GM23338 (cell line): ENCODE results near the gene SUPV3L1. TPM values are rescaled to one million over a fixed set of nuclear protein-coding genes. Genes with fewer than 3 reads are reported as not detected.

ENCODE experiments used
- ATAC-seq: fragments of 200-7000 bp; cut with Tn5 transposase; 3 replicates; pipeline ENCODE4 v1.9.1; 2020
- DNase-seq: peaks from one replicate; pipeline ENCODE4 v3.0.0-alpha.2; 2015; ENCODE audit warnings: low spot score
- H2AFZ ChIP-seq: fragments of 200-600 bp; sonication (generic); 2 replicates; pipeline ENCODE4 v1.8.0; 2016; ENCODE audit warnings: antibody characterized with exemption, mild to moderate bottlenecking, moderate library complexity
- H3F3A ChIP-seq: fragments of 200-600 bp; sonication (generic); replicated peaks from 2 replicates; pipeline ENCODE4 v1.8.0; 2017; ENCODE audit warnings: antibody characterized with exemption, mixed run types, low read depth
- H3K27ac ChIP-seq: fragments of 200-600 bp; sonication (generic); 2 replicates; pipeline ENCODE4 v1.6.1; 2016; ENCODE audit warnings: low read depth
- H3K27me3 ChIP-seq: fragments of 200-600 bp; sonication (generic); 2 replicates; pipeline ENCODE4 v1.8.0; 2016; ENCODE audit warnings: mild to moderate bottlenecking, mixed run types, moderate library complexity; ENCODE audit not compliant: insufficient read depth
- H3K36me3 ChIP-seq: fragments of 200-600 bp; sonication (generic); 2 replicates; pipeline ENCODE4 v1.8.0; 2016; ENCODE audit warnings: mild to moderate bottlenecking; ENCODE audit not compliant: insufficient read depth
- H3K4me1 ChIP-seq: fragments of 200-600 bp; sonication (generic); 2 replicates; pipeline ENCODE4 v1.8.0; 2016; ENCODE audit warnings: mild to moderate bottlenecking, moderate library complexity; ENCODE audit not compliant: insufficient read depth
- H3K4me2 ChIP-seq: fragments of 200-600 bp; sonication (generic); 2 replicates; pipeline ENCODE4 v1.7.1; 2017; ENCODE audit warnings: mixed run types
- H3K4me3 ChIP-seq: fragments of 200-600 bp; sonication (generic); 2 replicates; pipeline ENCODE4 v1.6.1; 2016; ENCODE audit warnings: mixed run types
- H3K79me2 ChIP-seq: fragments of 200-600 bp; sonication (generic); replicated peaks from 2 replicates; pipeline ENCODE4 v1.8.0; 2017; ENCODE audit warnings: mild to moderate bottlenecking; ENCODE audit not compliant: insufficient read depth
- H3K9me2 ChIP-seq: fragments of 200-600 bp; sonication (generic); 2 replicates; pipeline ENCODE4 v1.8.0; 2017; ENCODE audit not compliant: insufficient read depth
- H4K20me1 ChIP-seq: fragments of 200-600 bp; sonication (generic); replicated peaks from 2 replicates; pipeline ENCODE4 v1.8.0; 2017; ENCODE audit warnings: mild to moderate bottlenecking; ENCODE audit not compliant: insufficient read depth
- H3K27ac Mint-ChIP-seq: 2 replicates; pipeline ENCODE4 v1.8.0; 2020; ENCODE audit warnings: inconsistent platforms, mild to moderate bottlenecking, moderate library complexity, mixed read lengths
- H3K27me3 Mint-ChIP-seq: 3 replicates; pipeline ENCODE4 v1.8.0; 2022; ENCODE audit warnings: low read depth, mild to moderate bottlenecking, moderate library complexity, mixed read lengths, inconsistent platforms; ENCODE audit not compliant: insufficient read depth, poor library complexity
- H3K36me3 Mint-ChIP-seq: 3 replicates; pipeline ENCODE4 v1.8.0; 2021; ENCODE audit warnings: low read depth, mild to moderate bottlenecking, inconsistent platforms, moderate library complexity, mixed read lengths
- H3K4me1 Mint-ChIP-seq: 3 replicates; pipeline ENCODE4 v1.8.0; 2020; ENCODE audit warnings: mild to moderate bottlenecking, inconsistent platforms, mixed read lengths
- H3K4me3 Mint-ChIP-seq: 3 replicates; pipeline ENCODE4 v1.8.0; 2021; ENCODE audit warnings: moderate library complexity, mild to moderate bottlenecking, inconsistent platforms, mixed read lengths
- H3K9me3 Mint-ChIP-seq: 3 replicates; pipeline ENCODE4 v1.8.0; 2020; ENCODE audit warnings: moderate library complexity, mild to moderate bottlenecking, inconsistent platforms, mixed read lengths
- STAT1 ChIP-seq: IDR thresholded peaks from one replicate; pipeline ENCODE4 v1.6.1; 2016; ENCODE audit warnings: antibody characterized with exemption; ENCODE audit not compliant: unreplicated experiment
- ZNF331 ChIP-seq: fragments of 250-450 bp; sonication (Bioruptor Pico); IDR thresholded peaks from 2 replicates; pipeline ENCODE4 v1.5.0; 2020; ENCODE audit warnings: low read depth, mild to moderate bottlenecking, moderate library complexity
- polyA plus RNA-seq: library from polyadenylated mRNA; unstranded; fragments of >200 nt; fragmentation: Nextera tagmentation; extraction: Ambion mirVana; gene quantifications from 2 replicates; pipeline ENCODE4 v1.2.1, GENCODE V29; 2016
- total RNA-seq: library from RNA; depleted of rRNA; stranded (reverse); fragments of >200 nt; shearing (Covaris generic); gene quantifications from 2 replicates; pipeline ENCODE4 v1.2.3, GENCODE V29; 2014
- TF ChIP-seq, protein P1 (sequence below): fragments of 250-450 bp; sonication (Bioruptor Pico); IDR thresholded peaks from 2 replicates; pipeline ENCODE4 v1.5.0; 2020; ENCODE audit warnings: mild to moderate bottlenecking, moderate library complexity
- TF ChIP-seq, protein P2 (sequence below): IDR thresholded peaks from 2 replicates; pipeline ENCODE4 v1.6.1; 2016; ENCODE audit warnings: antibody characterized with exemption

Gene SUPV3L1
- total and polyA plus RNA-seq, 2 experiments from 2014 or later, result 29.9 to 45.2 TPM

DNA sequence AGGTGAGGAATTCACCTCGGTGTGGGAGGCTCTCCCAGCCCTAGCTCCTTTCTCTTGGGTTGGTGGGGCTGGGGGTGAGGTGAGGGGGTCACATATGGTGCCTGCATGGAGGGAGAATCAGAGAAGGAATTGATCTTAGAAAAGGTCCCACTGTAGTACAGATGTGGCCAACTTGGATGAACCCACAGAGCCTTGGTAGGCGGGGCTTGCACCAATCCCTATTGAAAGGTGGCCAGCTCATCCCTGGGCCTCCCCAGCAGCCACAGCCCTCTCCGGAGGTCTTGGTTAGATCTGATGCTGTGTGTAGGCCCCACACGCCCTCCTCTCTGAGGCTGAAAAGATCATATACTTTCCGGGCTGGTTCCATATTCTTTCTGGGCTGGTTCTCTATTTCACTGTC, 59.1 kb downstream of the SUPV3L1 start (continued):
- TF ChIP-seq, protein P1, sequence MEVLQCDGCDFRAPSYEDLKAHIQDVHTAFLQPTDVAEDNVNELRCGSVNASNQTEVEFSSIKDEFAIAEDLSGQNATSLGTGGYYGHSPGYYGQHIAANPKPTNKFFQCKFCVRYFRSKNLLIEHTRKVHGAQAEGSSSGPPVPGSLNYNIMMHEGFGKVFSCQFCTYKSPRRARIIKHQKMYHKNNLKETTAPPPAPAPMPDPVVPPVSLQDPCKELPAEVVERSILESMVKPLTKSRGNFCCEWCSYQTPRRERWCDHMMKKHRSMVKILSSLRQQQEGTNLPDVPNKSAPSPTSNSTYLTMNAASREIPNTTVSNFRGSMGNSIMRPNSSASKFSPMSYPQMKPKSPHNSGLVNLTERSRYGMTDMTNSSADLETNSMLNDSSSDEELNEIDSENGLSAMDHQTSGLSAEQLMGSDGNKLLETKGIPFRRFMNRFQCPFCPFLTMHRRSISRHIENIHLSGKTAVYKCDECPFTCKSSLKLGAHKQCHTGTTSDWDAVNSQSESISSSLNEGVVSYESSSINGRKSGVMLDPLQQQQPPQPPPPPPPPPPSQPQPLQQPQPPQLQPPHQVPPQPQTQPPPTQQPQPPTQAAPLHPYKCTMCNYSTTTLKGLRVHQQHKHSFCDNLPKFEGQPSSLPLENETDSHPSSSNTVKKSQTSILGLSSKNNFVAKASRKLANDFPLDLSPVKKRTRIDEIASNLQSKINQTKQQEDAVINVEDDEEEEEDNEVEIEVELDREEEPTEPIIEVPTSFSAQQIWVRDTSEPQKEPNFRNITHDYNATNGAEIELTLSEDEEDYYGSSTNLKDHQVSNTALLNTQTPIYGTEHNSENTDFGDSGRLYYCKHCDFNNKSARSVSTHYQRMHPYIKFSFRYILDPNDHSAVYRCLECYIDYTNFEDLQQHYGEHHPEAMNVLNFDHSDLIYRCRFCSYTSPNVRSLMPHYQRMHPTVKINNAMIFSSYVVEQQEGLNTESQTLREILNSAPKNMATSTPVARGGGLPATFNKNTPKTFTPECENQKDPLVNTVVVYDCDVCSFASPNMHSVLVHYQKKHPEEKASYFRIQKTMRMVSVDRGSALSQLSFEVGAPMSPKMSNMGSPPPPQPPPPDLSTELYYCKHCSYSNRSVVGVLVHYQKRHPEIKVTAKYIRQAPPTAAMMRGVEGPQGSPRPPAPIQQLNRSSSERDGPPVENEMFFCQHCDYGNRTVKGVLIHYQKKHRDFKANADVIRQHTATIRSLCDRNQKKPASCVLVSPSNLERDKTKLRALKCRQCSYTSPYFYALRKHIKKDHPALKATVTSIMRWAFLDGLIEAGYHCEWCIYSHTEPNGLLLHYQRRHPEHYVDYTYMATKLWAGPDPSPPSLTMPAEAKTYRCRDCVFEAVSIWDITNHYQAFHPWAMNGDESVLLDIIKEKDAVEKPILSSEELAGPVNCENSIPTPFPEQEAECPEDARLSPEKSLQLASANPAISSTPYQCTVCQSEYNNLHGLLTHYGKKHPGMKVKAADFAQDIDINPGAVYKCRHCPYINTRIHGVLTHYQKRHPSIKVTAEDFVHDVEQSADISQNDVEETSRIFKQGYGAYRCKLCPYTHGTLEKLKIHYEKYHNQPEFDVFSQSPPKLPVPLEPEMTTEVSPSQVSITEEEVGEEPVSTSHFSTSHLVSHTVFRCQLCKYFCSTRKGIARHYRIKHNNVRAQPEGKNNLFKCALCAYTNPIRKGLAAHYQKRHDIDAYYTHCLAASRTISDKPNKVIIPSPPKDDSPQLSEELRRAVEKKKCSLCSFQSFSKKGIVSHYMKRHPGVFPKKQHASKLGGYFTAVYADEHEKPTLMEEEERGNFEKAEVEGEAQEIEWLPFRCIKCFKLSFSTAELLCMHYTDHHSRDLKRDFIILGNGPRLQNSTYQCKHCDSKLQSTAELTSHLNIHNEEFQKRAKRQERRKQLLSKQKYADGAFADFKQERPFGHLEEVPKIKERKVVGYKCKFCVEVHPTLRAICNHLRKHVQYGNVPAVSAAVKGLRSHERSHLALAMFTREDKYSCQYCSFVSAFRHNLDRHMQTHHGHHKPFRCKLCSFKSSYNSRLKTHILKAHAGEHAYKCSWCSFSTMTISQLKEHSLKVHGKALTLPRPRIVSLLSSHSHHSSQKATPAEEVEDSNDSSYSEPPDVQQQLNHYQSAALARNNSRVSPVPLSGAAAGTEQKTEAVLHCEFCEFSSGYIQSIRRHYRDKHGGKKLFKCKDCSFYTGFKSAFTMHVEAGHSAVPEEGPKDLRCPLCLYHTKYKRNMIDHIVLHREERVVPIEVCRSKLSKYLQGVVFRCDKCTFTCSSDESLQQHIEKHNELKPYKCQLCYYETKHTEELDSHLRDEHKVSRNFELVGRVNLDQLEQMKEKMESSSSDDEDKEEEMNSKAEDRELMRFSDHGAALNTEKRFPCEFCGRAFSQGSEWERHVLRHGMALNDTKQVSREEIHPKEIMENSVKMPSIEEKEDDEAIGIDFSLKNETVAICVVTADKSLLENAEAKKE (CRISPR knock-in tag), result no peak
- TF ChIP-seq ZNF331 (CRISPR knock-in tag), result no peak
- TF ChIP-seq, protein P2, sequence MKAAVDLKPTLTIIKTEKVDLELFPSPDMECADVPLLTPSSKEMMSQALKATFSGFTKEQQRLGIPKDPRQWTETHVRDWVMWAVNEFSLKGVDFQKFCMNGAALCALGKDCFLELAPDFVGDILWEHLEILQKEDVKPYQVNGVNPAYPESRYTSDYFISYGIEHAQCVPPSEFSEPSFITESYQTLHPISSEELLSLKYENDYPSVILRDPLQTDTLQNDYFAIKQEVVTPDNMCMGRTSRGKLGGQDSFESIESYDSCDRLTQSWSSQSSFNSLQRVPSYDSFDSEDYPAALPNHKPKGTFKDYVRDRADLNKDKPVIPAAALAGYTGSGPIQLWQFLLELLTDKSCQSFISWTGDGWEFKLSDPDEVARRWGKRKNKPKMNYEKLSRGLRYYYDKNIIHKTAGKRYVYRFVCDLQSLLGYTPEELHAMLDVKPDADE, result no peak

DNA sequence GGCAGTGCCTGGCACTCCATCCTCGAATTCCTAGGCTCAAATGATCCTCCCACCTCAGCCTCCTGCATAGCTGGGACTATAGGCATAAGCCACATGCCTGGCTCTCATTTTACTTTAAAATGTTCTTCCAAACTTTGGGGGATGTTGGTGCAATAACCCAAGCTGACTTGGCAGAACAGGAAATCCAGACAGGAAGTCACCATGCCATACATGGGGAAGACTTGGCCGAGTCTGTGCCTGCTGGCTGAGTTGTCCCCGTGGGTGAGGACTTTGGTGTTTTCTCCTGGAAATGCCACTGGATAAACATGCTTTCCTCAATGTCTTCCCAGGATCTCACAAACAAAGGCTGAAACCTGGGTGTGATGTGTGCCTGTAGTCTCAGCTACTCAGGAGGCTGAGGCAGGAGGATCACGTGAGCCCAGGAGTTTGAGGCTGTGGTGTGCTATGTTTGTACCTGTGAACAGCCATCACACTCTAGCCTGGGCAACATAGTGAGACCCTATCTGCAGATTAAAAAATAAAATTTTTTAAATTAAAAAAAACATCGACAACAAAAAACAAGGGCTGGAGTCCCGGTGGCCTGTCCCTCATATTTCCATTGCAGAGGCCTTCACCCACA, 59.9 kb downstream of the SUPV3L1 start:
- H3K36me3 ChIP-seq, result no peaks in the 10 kb centered on the region
- H3K4me3 ChIP-seq, result no peak overlapping the region
- no peak overlapping the region for H3K4me2 ChIP-seq
- no peak overlapping the region for H2AFZ ChIP-seq
- no peak for ATAC-seq
- H3K9me3 Mint-ChIP-seq, result no peaks in the 10 kb centered on the region; the same call in 2 of the 3 replicates
- H3K27me3 ChIP-seq, result no peaks in the 10 kb centered on the region
- H4K20me1 ChIP-seq, result no peaks in the 10 kb centered on the region
- H3K79me2 ChIP-seq, result no peaks in the 10 kb centered on the region
- peaks cover 12% of the 10 kb centered on the region; the same call in 1 of the 2 replicates for H3K4me1 ChIP-seq
- TF ChIP-seq, protein P1 (CRISPR knock-in tag), result no peak
- TF ChIP-seq STAT1 (no peak), ZNF331 (CRISPR knock-in tag) (no peak)
- H3K27me3 Mint-ChIP-seq, result peaks cover 12% of the 10 kb centered on the region
- no peak overlapping the region for H3K27ac ChIP-seq
- H3K4me1 Mint-ChIP-seq, result peaks cover 24% of the 10 kb centered on the region; the same call in 2 of the 3 replicates
- no peaks in the 10 kb centered on the region for H3F3A ChIP-seq
- H3K4me3 Mint-ChIP-seq, result no peak overlapping the region
- H3K36me3 Mint-ChIP-seq, result no peaks in the 10 kb centered on the region; the same call in 2 of the 3 replicates
- no peak for DNase-seq
- H3K27ac Mint-ChIP-seq, result no peak overlapping the region
- no peaks in the 10 kb centered on the region for H3K9me2 ChIP-seq
